ENCODE data around the gene WDTC1. TPM values are rescaled to one million over a fixed set of nuclear protein-coding genes. Genes with fewer than 3 reads are reported as not detected.

Gene WDTC1
- polyA plus RNA-seq, 4 donors: 40.8 to 51.9 (median 44.9) TPM

DNA sequence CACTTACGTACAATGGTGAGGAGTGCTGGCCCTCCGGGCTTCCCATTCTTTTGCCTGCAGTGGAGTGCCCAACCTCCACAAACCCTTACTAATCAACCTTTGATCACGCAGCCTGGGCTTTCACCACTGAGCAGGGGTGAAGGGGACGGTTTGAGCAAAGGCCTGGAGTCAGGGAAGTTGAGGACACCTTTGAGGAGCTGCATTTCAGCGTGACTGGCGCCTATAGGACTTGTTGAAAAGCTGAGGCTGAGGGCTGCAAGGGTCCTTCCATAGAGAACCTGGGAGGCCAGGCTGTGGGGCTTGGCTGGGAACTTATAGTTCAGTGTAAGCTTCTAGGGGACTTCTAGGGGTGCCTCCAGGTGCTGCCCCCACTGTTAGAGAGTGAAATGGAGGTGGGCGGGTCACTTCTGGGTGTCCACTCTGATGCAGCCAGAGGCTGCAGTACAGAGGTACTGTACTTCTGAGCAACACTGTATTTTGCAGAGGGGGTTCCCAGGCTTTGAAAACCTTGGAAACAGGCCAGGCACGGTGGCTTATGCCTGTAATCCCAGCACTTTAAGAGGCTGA lies 117.2 kb downstream of the WDTC1 start:
- no peak for DNase-seq (ENCODE audit: low read depth in 4 of 4, low spot score in 3 of 4)

DNA sequence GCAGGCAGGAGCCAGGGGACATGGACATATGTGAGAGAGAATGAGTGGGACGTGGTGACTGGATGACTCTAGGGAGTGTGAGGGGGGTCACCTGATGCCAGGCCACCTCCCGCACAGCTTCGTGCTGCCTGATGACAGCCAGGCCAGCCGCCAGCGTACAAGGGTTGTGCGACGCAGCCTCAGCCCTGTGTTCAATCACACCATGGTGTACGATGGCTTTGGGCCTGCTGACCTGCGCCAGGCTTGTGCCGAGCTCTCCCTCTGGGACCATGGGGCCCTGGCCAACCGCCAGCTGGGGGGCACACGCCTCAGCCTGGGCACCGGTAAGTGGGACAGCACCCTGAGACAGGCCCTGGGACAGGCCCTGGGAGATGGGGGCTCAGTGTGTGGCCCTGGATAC lies 118.7 kb downstream of the WDTC1 start:
- no peak for DNase-seq (ENCODE audit: low read depth in 4 of 4, low spot score in 3 of 4)

DNA sequence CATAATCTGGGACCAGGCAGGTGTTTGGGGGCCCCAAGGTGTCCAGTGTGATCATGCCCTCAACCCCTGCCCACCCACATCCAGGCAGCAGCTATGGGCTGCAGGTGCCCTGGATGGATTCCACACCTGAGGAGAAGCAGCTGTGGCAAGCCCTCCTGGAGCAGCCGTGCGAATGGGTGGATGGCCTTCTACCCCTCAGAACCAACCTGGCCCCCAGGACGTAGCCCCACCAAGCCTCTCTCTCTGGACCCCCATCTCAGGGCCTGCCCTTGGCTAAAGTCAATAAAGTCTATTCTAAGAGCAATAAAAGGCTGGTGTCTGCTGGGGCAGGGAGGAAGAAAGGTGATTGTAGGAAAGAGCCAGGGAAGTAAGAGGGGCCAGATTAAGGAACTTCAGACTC lies 119.2 kb downstream of the WDTC1 start:
- DNase-seq (ENCODE audit: low read depth in 4 of 4, low spot score in 3 of 4): no peak

DNA sequence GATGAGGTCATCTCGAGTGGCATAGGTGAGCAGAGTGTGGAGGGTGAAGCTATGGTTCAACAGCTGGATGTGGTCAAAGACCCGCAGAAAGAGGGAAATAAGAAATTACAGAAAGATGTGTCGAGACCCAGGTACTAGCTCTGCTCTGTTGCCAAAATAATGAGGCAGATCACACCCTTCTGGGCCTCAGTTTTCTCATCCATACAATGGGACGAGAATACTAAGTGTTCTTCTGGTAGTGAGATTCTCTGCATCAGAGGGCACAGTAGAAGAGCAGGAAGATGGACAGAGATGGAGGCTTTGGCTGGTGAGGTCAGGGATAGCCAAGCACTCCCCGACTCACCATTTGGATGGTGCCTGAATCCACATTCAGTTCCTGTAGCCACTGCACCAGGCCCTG lies 121.3 kb downstream of the WDTC1 start:
- no peak for DNase-seq (ENCODE audit: low read depth in 4 of 4, low spot score in 3 of 4)

DNA sequence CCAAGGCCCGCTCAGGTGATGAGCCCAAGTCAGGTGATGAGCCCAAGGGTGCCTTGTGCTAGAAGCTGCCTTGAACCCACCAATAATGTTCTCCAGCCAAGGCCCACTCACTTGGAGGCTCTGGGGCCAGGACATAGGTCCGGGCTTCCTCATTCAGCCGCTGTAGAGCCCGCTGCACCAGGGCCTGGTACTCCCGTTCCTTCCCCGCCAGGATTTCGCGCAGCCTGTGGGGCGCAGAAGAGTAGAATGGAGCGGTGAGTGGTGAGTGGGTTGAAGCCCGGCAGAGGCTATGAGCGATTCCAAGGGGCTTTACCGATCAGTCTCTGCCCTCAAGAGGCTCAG lies 121.8 kb downstream of the WDTC1 start:
- no peak for DNase-seq (ENCODE audit: low read depth in 4 of 4, low spot score in 3 of 4)

DNA sequence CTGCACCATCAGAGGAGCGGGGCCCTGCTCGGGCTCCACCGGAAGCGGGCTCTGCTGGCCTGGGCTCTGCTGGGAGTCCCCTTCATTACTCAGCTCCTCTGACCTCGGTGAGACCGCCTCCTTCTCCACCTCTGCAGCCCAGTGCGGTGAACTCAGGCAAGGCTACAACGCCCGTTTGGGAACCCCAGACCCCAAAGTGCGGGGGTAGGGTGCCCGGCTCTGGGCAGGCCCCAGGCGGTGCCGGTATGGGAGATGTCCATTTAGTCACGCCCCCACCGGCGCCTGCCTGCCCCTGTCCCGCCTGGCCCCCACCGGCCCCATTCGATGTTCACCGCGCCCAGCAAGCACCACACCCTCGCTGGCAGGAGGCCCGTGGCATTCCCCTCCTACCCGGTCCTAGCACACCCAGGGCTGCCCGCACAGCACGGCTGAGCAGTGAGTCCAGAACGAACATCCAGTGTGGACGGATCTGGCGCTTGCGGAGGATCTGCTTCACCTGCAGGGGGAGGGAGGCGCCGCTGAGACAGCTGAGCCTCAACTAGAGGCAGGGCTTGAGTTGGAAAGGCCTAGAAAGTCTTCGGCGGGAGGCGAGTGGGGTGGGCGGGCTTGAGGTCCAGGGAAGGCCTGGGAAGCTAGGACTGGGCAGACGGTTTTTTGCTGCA lies 122.3 kb downstream of the WDTC1 start:
- DNase-seq (ENCODE audit: low read depth in 4 of 4, low spot score in 3 of 4): no peak

DNA sequence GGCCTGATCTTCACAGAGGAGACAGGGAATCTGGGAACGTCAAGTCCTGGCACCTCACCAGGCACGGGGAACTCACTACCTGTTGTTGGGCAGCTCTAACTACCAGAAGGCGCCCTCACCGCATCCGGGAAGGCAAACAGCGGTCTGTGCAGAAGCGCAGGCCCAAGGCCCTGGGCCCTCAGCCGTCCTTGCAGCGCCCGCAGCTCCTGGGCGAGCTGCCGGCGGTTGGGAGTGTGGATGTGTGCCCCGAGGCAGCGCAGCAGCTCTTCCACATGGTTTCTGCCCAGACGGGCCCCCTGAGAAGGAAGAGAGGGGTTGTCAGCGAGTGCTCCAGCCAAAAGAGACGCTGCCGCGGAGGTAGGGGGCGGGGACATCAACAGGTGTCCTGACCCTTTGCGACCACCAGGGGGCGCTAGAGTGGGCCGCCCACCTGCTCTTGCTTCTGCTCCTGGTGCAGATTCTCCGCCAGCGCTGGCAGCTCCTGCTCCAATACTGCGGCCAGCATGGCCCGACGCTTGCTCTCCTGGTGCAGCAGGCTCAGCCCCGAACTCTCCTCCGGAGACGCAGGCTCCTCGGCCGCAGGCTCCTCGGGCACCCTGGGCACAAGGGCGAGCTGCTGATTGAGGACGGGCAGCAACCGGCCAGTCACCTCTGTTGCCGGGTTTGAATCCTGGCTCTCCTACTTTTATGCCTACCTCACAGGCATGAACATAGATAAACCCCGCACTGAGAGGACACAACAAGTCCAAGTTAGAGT lies 123.0 kb downstream of the WDTC1 start:
- peak in 2 of 4 donors; percentile 49 to 79 for DNase-seq (ENCODE audit: low read depth in 4 of 4, low spot score in 3 of 4)

Other genes with a start within 250 kb of the WDTC1 start
- 1 to 10 TPM; 6.3 to 8.1 (median 7.9) TPM for gene TRNP1, start 240.9 kb upstream of the WDTC1 start, polyA plus RNA-seq (ENCODE audit: insufficient read length in 4 of 4)
- 1 to 10 TPM in 3 of 4 donors, under 1 TPM in 1; 0.80 to 1.2 (median 1.1) TPM for gene TENT5B, start 221.8 kb upstream of the WDTC1 start, polyA plus RNA-seq (ENCODE audit: insufficient read length in 4 of 4)
- gene SLC9A1, start 79.5 kb upstream of the WDTC1 start, polyA plus RNA-seq (ENCODE audit: insufficient read length in 4 of 4): 10 to 100 TPM; 23.4 to 32.1 (median 25.0) TPM
- gene TMEM222, start 87.5 kb downstream of the WDTC1 start, polyA plus RNA-seq (ENCODE audit: insufficient read length in 4 of 4): 10 to 100 TPM; 40.5 to 46.0 (median 42.5) TPM
- gene SYTL1, start 107.4 kb downstream of the WDTC1 start, polyA plus RNA-seq (ENCODE audit: insufficient read length in 4 of 4): 10 to 100 TPM in 2 of 4 donors, 1 to 10 TPM in 2; 8.2 to 16.0 (median 10.5) TPM
- 10 to 100 TPM in 1 of 4 donors, 1 to 10 TPM in 3; 6.8 to 10.1 (median 9.6) TPM for gene MAP3K6, start 132.3 kb downstream of the WDTC1 start, polyA plus RNA-seq (ENCODE audit: insufficient read length in 4 of 4)
- 1 to 10 TPM; 1.6 to 3.1 (median 2.2) TPM for gene FCN3, start 140.2 kb downstream of the WDTC1 start, polyA plus RNA-seq (ENCODE audit: insufficient read length in 4 of 4)
- gene CD164L2, start 148.7 kb downstream of the WDTC1 start, polyA plus RNA-seq (ENCODE audit: insufficient read length in 4 of 4): under 1 TPM; 0.14 to 0.42 (median 0.23) TPM
- 1 to 10 TPM in 2 of 4 donors, under 1 TPM in 2; 0.91 to 1.0 (median 1.0) TPM for gene GPR3, start 158.0 kb downstream of the WDTC1 start, polyA plus RNA-seq (ENCODE audit: insufficient read length in 4 of 4)

Measured in right renal pelvis (tissue), 4 donors.